ENCODE data around the gene GRWD1. TPM values are rescaled to one million over a fixed set of nuclear protein-coding genes. Genes with fewer than 3 reads are reported as not detected.
"Not testable (repeated sequence)": the region's sequence is repeated elsewhere in the genome, so short reads cannot be mapped to it uniquely, and the experiment has no call there.

GRWD1 gene
- total RNA-seq, 1 donor from 2014 or later = 52.1 TPM

GRCh38 chr19:48477067-48477685 lies 31.4 kb downstream of the GRWD1 start:
- intact Hi-C loops (cut with micrococcal nuclease) = no loop called here

DNA sequence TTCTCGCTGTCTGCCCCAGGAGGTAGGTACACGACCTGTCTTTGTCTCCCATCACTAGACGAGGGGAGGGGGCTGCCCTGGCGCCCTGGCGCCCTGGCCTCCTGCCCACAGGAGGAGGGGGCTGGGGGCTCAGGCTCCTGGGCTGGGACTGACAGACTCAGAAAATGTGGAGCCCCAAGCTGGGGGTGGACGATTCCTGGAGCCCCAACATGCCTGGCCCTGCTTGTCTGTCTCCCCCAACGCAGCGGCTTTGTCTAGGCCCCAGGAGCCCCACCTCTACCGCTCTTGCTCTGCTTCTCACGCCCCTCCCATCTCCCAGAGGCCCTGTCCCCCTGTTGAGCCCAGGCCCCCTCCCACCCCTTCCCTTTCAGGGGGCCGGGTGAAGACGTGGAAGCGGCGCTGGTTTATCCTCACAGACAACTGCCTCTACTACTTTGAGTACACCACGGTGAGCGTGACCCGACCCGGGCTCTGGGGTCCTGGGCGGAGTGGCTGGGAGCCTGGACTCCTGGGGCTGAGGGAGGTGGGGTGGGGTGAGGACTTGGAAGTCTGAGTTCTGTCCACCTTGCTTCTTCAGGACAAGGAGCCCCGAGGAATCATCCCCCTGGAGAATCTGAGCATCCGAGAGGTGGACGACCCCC lies 32.0 kb downstream of the GRWD1 start:
- intact Hi-C loops (cut with micrococcal nuclease) = no loop called here

DNA sequence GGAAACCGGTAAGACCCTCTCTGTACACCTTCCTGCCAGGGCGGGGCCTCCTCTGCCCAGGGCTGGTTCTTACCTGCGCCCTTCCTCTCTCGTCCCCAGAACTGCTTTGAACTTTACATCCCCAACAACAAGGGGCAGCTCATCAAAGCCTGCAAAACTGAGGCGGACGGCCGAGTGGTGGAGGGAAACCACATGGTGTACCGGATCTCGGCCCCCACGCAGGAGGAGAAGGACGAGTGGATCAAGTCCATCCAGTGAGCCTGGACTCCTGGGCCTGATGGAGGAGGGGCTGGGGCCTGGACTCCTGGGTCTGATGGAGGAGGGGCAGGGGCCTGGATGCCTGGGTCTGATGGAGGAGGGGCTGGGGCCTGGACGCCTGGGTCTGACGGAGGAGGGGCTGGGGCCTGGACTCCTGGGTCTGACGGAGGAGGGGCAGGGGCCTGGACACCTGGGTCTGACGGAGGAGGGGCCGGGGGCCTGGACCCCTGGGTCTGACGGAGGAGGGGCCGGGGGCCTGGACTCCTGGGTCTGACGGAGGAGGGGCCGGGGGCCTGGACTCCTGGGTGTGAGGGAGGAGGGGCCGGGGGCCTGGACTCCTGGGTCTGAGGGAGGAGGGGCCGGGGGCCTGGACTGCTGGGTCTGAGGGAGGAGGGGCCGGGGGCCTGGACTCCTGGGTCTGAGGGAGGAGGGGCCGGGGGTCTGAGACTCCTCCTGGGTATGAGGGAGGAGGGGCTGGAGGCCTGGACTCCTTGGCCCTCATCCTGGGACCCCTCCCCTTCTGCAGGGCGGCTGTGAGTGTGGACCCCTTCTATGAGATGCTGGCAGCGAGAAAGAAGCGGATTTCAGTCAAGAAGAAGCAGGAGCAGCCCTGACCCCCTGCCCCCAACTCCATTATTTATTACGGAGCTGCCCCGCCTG lies 32.8 kb downstream of the GRWD1 start:
- intact Hi-C loops (cut with micrococcal nuclease) = no loop called here

- intact Hi-C loops (cut with micrococcal nuclease) = loop anchor here (1.0 kb wide), 1 partner anchor 10 kb away; the partner anchor contains the start of gene CYTH2
Observed at GRCh38 chr19:48479686-48480085, 33.9 kb downstream of the GRWD1 start.

- intact Hi-C loops (cut with micrococcal nuclease) = loop anchor here (1.0 kb wide), 1 partner anchor 11 kb away; the partner anchor contains the start of gene CYTH2
Observed at GRCh38 chr19:48480183-48480557, 34.4 kb downstream of the GRWD1 start.

DNA sequence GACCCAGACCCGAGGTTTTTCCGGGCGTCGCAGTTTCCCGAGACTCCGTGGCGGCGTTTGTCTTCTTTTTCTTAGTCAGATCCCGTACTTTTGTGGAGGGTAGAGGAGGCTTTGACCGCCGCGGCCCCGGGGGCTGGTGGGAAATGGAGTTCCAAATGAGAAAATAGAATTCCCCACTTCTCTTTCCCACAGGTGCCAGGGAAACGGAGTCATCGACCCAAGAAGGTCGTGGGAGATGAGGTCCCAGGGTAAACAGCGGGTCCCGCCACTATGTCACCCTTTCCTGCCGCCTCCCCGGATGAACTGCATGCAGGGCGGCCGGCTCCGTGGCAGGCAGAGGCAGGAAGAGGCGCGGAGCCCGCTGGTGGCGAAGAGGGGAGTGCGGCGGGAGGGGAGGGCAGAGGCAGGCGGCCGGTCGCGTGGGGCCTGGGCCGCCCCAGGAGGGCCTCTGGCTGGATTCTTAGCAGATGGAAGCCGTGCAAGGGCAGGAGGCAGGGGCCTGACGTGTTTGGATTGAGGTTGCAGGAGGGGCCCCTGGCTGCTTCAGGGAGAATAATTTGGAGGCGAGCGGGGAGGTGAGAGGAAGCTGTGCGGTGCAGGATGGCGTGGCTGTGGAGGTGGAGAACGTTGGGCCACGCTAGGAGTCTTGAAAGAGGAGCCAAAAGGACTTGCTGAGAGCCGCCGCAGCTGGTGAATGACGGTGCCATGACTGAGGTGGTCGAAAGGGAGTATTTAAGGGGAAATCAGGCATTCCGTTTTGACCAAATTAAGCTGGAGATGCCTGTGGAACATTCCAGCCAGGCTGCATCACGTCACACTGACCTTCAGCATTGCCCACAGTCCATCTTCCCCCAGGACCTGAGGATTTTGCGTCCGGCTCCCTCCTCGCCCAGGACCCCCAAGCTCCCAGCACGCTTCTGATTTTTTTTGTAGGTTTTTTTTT lies 35.0 kb downstream of the GRWD1 start:
- intact Hi-C loops (cut with micrococcal nuclease) = loop anchor here (1.0 kb wide), 1 partner anchor 12 kb away; the partner anchor contains the start of gene CYTH2

DNA sequence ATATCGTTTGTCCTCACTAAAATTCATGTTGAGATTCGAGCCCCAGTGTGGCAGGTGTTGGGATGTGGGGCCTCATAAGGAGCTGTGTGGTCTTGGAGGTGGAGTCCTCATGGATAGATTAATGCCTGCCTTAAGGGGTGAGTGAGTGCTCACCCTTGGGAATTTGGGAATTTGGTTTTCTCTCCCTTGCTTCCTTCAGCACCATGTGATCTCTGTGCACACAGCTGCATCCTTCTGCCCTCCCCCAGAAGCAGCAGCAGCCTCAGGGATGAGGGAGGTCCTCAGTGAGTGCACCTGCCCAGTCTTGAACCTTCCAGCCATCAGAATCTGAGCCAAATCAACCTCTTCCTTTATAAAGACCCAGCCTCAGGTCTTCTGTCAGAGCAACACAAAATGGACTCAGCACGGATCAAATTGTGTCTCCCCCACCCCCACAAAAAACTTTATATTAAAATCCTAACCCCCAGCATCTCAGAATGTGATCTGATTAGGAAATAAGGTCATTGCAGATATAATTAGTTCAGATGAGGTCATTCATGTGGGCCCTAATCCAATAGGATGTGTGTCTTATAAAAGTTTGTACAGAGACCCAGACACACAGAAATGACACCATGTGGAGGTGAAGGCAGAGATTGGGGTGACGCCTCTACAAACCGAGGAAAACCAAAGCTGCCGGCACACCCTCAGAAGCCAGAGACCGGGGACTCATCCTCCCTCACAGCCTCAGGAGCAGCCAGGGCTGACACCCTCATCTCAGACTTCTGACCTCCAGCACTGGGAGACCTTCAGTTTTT lies 36.3 kb downstream of the GRWD1 start:
- intact Hi-C loops (cut with micrococcal nuclease) = no loop called here

- intact Hi-C loops (cut with micrococcal nuclease) = no loop called here
Observed at GRCh38 chr19:48483301-48483700, 37.5 kb downstream of the GRWD1 start.

DNA sequence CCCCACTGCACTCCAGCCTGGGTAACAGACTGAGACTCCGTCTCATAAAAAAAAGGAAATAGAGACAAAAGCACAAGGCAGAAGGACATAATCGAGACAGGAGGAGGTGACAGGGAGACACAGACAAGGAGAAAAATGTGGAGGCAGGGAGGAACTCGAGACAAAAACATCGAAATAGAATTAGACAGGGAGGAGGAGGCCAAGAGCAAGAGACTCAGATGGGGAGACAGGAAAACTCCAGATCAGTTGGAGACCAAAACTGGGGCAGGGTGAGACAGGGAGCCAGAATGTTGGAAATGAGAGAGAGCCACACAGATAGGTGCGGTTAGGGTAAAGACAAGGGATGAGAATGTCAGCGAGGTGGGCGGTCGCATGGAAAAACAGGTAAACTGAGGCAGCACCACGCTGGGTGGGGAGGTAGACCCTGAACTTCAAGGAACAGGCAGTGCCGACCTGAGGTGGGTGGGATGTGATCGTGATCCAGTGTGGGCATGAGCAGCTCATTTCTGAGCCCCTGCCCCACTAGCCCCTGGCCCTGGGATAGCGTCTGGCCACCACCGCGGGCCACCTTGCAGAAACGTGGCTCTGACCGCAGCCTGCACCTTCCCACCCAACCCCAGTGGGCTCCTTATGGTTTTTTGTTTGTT lies 38.6 kb downstream of the GRWD1 start:
- intact Hi-C loops (cut with micrococcal nuclease) = no loop called here

DNA sequence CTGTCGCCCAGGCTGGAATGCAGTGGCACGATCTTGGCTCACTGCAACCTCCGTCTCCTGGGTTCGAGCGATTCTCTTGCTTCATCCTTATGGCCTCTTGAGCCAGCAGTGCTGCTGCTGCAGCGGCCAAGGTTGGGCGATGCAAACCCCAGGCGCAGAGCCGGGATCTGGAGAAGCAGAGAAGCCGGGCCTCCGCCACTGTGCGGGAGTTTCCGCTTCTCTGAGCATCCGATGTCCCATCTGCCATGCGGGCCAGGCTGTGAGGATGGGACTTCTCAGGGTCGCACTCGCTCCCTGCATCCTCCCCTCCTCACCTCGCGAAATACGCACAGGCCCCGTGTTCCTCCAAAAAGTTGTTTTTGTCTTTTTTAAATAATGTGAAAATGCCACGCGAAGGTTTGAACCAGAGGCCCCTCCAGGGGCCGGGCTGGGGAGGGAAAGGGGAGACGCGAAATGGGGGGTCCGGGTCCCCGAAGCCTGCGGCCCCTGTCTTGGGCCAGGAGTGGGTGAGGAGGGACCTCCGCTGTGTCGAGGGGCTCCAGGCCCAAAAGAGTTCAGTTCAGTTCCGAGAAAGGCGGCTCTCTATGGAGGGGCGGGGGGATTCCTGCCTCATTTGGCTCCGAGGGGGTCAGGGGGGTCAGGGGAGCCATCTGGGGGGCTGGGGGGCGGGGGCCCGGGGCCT lies 39.3 kb downstream of the GRWD1 start:
- intact Hi-C loops (cut with micrococcal nuclease) = no loop called here

- intact Hi-C loops (cut with micrococcal nuclease) = not testable (repeated sequence)
Observed at GRCh38 chr19:48486706-48487105, 40.9 kb downstream of the GRWD1 start.

DNA sequence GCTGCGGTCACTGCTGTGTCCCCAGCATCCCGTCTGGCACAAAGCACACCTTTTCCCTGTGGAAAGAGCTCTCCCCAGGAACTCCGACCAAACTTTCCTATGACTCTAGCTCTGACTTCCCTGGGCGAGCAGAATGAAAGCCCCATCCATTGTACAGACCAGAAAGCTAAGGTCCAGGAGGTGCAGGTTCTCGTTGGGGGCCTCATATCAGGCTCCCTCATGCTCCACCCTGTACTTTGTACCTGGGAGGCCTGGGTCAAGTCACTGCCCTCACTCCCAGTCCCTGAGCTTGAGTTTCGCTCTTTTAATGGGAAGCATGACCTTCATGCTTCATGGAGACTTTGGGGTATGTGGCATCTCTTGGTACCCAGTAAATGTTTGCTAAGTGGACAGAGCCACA lies 41.8 kb downstream of the GRWD1 start:
- intact Hi-C loops (cut with micrococcal nuclease) = no loop called here

GRCh38 chr19:48487948-48488347 lies 42.2 kb downstream of the GRWD1 start:
- intact Hi-C loops (cut with micrococcal nuclease) = no loop called here

GRCh38 chr19:48488478-48488877 lies 42.7 kb downstream of the GRWD1 start:
- intact Hi-C loops (cut with micrococcal nuclease) = not testable (repeated sequence)

DNA sequence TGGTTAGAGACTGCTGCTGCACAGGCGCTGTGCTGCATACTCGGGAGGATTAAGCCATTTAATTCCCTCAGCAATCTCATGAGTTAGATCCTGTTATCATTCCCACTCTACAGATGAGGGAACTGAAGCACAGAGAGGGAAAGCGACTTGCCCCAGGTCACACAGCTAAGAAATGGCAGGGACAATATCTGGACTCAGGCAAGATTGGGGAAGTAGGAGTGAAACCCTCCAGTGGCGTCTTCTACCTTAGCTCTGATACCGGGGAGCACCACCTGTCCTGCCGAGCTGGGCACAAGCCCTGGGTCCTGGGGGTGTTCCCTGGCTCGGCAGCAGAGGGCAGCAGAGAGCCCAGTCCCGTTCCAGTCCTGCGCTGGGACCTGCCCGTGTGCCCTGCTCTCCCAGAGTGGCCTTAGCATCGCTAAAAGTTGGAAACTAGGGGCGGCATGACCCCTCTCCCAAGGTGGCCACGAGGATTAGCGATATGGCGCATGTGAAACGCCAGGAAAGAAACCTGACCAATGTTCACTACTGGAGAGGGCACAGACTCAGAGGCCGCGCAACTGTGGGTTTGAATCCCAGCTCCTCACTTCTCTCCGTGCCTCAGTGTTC lies 43.9 kb downstream of the GRWD1 start:
- intact Hi-C loops (cut with micrococcal nuclease) = loop anchor here (1.0 to 5.0 kb wide), 4 partner anchors 95 to 1388 kb away; partner anchors contain the start of genes AKT1S1, INAFM1 and TBC1D17

DNA sequence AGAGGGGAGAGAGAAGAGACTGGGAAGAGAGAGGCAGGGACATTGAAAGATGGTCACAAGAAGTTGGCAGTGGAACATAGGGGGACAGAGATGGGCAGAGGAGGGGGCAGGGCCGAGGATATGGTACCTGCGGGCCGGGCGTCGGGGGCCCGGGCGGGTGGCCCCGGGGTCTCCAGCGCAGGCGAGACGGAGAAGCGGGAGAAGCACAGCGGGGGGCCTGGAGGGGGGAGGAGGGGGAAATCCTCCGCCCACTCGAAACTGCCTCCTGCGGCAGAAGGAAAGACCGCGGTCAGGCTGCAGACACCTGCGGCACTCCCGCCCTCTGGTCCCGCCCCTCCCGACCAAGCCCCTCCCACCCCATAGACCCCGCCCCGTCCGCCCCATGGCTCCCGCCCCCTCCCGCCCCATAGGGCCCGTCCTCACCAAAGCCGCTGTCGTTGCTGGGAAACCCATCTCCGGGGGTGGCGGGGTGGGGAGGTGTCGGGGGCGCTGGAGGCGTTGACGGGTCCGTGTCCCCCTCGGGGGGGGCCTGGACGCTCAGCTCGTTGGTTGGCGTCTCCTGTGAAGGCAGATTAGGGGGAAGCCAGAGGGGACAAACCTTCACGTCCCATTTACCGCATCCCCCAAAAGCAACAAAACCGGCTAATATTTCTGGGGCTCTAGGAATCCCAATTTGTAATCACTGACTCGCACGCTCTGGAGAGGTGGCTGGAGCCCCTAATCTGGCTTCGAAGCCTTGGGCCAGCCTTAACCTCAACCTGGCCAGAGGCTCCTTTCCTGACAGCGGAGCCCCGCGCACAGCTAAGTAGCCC lies 45.4 kb downstream of the GRWD1 start:
- intact Hi-C loops (cut with micrococcal nuclease) = loop anchor here (5.0 kb wide), 3 partner anchors 221 to 1386 kb away; partner anchors contain the start of genes AKT1S1, INAFM1 and TBC1D17

DNA sequence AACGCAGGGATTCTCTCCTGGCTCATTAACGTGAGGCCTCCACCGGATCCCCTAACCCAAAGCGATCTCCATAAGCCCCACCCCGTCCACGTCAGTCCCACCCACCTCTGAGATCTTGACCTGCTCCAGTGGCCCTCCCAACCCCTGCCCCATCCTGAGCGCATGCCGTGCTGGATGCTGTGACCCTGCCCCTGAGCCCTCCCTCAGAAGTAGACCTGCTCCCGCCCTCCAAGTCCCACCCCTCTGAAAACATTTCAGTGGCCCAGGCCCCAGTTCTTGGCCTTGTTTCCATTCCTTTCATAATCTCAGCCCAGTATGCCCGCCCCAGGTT lies 46.0 kb downstream of the GRWD1 start:
- intact Hi-C loops (cut with micrococcal nuclease) = loop anchor here (2.0 to 5.0 kb wide), 7 partner anchors 101 to 1386 kb away; partner anchors contain the start of genes AKT1S1, INAFM1, KDELR1 and RASIP1
